Heart right ventricle (tissue), 16 donors: ENCODE measurements around the gene MMP24. TPM values are rescaled to one million over a fixed set of nuclear protein-coding genes. Genes with fewer than 3 reads are reported as not detected.

ENCODE experiments used
- ATAC-seq, 8 donors: fragments of 200-7000 bp; cut with Tn5 transposase; one replicate each; pipeline ENCODE4 v1.9.1; 2020; ENCODE audit warnings: mild to moderate bottlenecking in 8 of 8, moderate library complexity in 8 of 8, moderate number of reproducible peaks in 1 of 8
- DNase-seq, 2 donors: peaks; one replicate each; pipeline ENCODE4 v3.0.0-alpha.2; 2020
- H3K27ac ChIP-seq, 10 donors: fragments of 200-600 bp; sonication (generic) in 2 of 10; one replicate each; pipeline versions ENCODE4 v1.5.0 to v1.8.0; 2020 to 2022; ENCODE audit warnings: mild to moderate bottlenecking in 3 of 10
- H3K27me3 ChIP-seq, 7 donors: fragments of 200-600 bp; one replicate each; pipeline ENCODE4 v1.8.0; 2021 to 2022; ENCODE audit warnings: mild to moderate bottlenecking in 2 of 7
- H3K36me3 ChIP-seq, 9 donors: fragments of 200-600 bp; sonication (generic) in 1 of 9; one replicate each; pipeline versions ENCODE4 v1.5.0 to v1.8.0; 2020 to 2022; ENCODE audit warnings: mild to moderate bottlenecking in 2 of 9
- H3K4me1 ChIP-seq, 9 donors: fragments of 200-600 bp; sonication (generic) in 1 of 9; one replicate each; pipeline versions ENCODE4 v1.5.0 to v1.8.0; 2020 to 2022; ENCODE audit warnings: mild to moderate bottlenecking in 4 of 9
- H3K4me3 ChIP-seq, 10 donors: fragments of 200-600 bp; sonication (generic) in 2 of 10; one replicate each; pipeline versions ENCODE4 v1.5.0 to v1.8.0; 2020 to 2022; ENCODE audit warnings: mild to moderate bottlenecking in 7 of 10, moderate library complexity in 2 of 10
- H3K9me3 ChIP-seq, 11 donors: fragments of 200-600 bp in 10 of 11; sonication (generic) in 2 of 11; one replicate each; pipeline versions ENCODE4 v1.5.0 to v1.8.0; 2013 to 2022; ENCODE audit warnings: mild to moderate bottlenecking in 2 of 11, control low read depth in 1 of 11, moderate library complexity in 1 of 11
- CTCF ChIP-seq, 9 donors: fragments of 200-600 bp; sonication (generic) in 2 of 9; IDR thresholded peaks; one replicate each; pipeline versions ENCODE4 v1.5.0 to v1.8.0; 2021 to 2022; ENCODE audit warnings: antibody characterized with exemption in 9 of 9, mild to moderate bottlenecking in 5 of 9, moderate library complexity in 1 of 9
- WGBS, 2 donors: extraction: QIAGEN DNeasy Blood & Tissue Kit; methylation state at CpG; one replicate each; pipeline ENCODE4 v1.1.7; 2013; ENCODE audit warnings: inconsistent platforms in 1 of 2; 5-methylcytosine and 5-hydroxymethylcytosine counted together
- intact Hi-C, 10 donors: fragments of 100-400 bp; cut with DNase I; formaldehyde crosslinking; loops; one replicate each; pipeline versions ENCODE4 v1.11.1 to v1.14.2; 2022
- polyA plus RNA-seq, 2 donors: library from polyadenylated mRNA; stranded (reverse); fragments of 200-250 nt; gene quantifications; one replicate each; pipeline ENCODE4 v1.2.3, GENCODE V29; 2013
- total RNA-seq, 10 donors: library from RNA; stranded (reverse); fragmentation: NEBNext Ultra II Directional in 3 of 10; extraction: Animal tissue kit (Norgen Biotek cat#: 25700) in 3 of 10; gene quantifications; one replicate each; pipeline versions ENCODE4 v1.2.1 to v1.2.4, GENCODE V29; 2021 to 2023
- donor health status: Arrhythmogenic right ventricular cardiomyopathy.
- donor health status: ischemic (EF 13 %, LVEDD 7.1; RV severe dilation, severe dysfunction).
- donor health status: healthy with polysubstance abuse.
- donor health status: DM: no; HTN: yes; CAD: no.
- donor health status: DM: no; HTN: no; CAD: no.
- donor health status: ischemic (EF 25% LVEDD 6.9; RV normal size, moderate dysfunction).
- donor health status: ischemic (EF 25% LVEDD 5.7; RV mildly dilated, moderate dysfunction).
- donor health status: healthy.
- donor health status: DM: yes; HTN: yes; CAD: no.
- donor health status: Ischemic cardiomyopathy.
- donor health status: ischemic (EF 35%, LVEDD 5.7; RV mildly dilated, moderate dysfunction).
- donor health status: nonischemic (EF 11% LVEDD 7.7; RV severe dilation, severe dysfunction).
- donor health status: DM: yes; HTN: yes; CAD: no.
- donor health status: PGD.
- donor health status: ischemic (EF 29% LVEDD 5.4; RV normal size, mild dysfunction).
- donor health status: nonischemic (EF 23%, LVEDD 6.1; RV moderate dilation, normal function).

Gene MMP24
- total and polyA plus RNA-seq, 12 donors, result 0.09 to 1.2 (median 0.22) TPM; not detected in 1

- Histone ChIP-seq H3K9me3 (no peaks in the 10 kb centered on the region), H3K27me3 (no peaks in the 10 kb centered on the region), H3K4me3 (no peak overlapping the region), H3K36me3 (peaks cover 0 to 16% (median 0%) of the 10 kb centered on the region in 9 donors), H3K4me1 (peaks cover 0 to 17% (median 0%) of the 10 kb centered on the region in 9 donors), H3K27ac (no peak overlapping the region)
- no peak for TF ChIP-seq CTCF (IDR thresholded peaks at IDR 0.05)
- intact Hi-C loops, result loop anchor here in 5 of 10 donors (5.0 kb wide), 3 partner anchors 137 to 147 kb away; partner anchors contain the start of gene GDF5 (in 2 of the 5)
- ATAC-seq (no peak), DNase-seq (no peak)
- 83 to 87% methylated on average over 4 of the region's 4 CpGs for WGBS, 2 donors
Measured at GRCh38 chr20:35300469-35301262, 74.2 kb downstream of the MMP24 start.

GRCh38 chr20:35301426-35301825 lies 74.9 kb downstream of the MMP24 start:
- TF ChIP-seq CTCF (IDR thresholded peaks at IDR 0.05), result no peak
- Histone ChIP-seq H3K27ac (no peak overlapping the region), H3K9me3 (no peaks in the 10 kb centered on the region), H3K4me1 (peaks cover 0 to 23% (median 0%) of the 10 kb centered on the region in 9 donors), H3K4me3 (no peak overlapping the region), H3K36me3 (peaks cover 0 to 22% (median 0%) of the 10 kb centered on the region in 9 donors), H3K27me3 (no peaks in the 10 kb centered on the region)
- intact Hi-C loops, result loop anchor here in 5 of 10 donors (5.0 kb wide), 3 partner anchors 136 to 146 kb away; partner anchors contain the start of gene GDF5 (in 2 of the 5)
- DNase-seq, result no peak
- WGBS, 2 donors, result 93 to 94% methylated on average over 2 of the region's 2 CpGs
- no peak for ATAC-seq

- no peaks in the 10 kb centered on the region for H3K27me3 ChIP-seq
- ATAC-seq (no peak), DNase-seq (no peak)
- no peak overlapping the region for H3K27ac ChIP-seq
- intact Hi-C loops, result loop anchor here in 7 of 10 donors (2.0 to 5.0 kb wide), 5 partner anchors 135 to 145 kb away; partner anchors contain the start of gene GDF5 (in 3 of the 7)
- H3K4me3 ChIP-seq, result no peak overlapping the region
- no peaks in the 10 kb centered on the region for H3K9me3 ChIP-seq
- TF ChIP-seq CTCF (IDR thresholded peaks at IDR 0.05), result no peak
- WGBS, 2 donors, result 76 to 80% methylated on average over 6 of the region's 6 CpGs
- peaks cover 0 to 34% (median 11%) of the 10 kb centered on the region in 9 donors for H3K4me1 ChIP-seq
- H3K36me3 ChIP-seq, result peaks cover 0 to 23% (median 0%) of the 10 kb centered on the region in 9 donors
Measured at GRCh38 chr20:35302421-35303335, 76.2 kb downstream of the MMP24 start.

GRCh38 chr20:35303382-35303734 lies 76.9 kb downstream of the MMP24 start:
- intact Hi-C loops, result loop anchor here in 7 of 10 donors (2.0 to 5.0 kb wide), 5 partner anchors 134 to 144 kb away; partner anchors contain the start of gene GDF5 (in 3 of the 7)
- DNase-seq, result no peak
- 66 to 81% methylated on average over 11 of the region's 11 CpGs for WGBS, 2 donors
- no peak for TF ChIP-seq CTCF (IDR thresholded peaks at IDR 0.05)
- H3K9me3 ChIP-seq, result no peaks in the 10 kb centered on the region
- ATAC-seq, result no peak
- no peak overlapping the region for H3K27ac ChIP-seq
- peaks cover 0 to 23% (median 0%) of the 10 kb centered on the region in 9 donors for H3K36me3 ChIP-seq
- H3K4me1 ChIP-seq, result peaks cover 3 to 40% (median 16%) of the 10 kb centered on the region in 9 donors
- no peaks in the 10 kb centered on the region for H3K27me3 ChIP-seq
- H3K4me3 ChIP-seq, result no peak overlapping the region
